ENCODE measurements around the gene PNMT. TPM values are rescaled to one million over a fixed set of nuclear protein-coding genes. Genes with fewer than 3 reads are reported as not detected.
A peak's percentile ranks its signal among the peaks of the same experiment; 100 is the strongest.

Gene PNMT
- total and polyA plus RNA-seq, 2 of the 13 experiments (the other 11 are each of a cell fraction or from before 2014, with no cell fraction given): 0.25 TPM; not detected in 1

DNA sequence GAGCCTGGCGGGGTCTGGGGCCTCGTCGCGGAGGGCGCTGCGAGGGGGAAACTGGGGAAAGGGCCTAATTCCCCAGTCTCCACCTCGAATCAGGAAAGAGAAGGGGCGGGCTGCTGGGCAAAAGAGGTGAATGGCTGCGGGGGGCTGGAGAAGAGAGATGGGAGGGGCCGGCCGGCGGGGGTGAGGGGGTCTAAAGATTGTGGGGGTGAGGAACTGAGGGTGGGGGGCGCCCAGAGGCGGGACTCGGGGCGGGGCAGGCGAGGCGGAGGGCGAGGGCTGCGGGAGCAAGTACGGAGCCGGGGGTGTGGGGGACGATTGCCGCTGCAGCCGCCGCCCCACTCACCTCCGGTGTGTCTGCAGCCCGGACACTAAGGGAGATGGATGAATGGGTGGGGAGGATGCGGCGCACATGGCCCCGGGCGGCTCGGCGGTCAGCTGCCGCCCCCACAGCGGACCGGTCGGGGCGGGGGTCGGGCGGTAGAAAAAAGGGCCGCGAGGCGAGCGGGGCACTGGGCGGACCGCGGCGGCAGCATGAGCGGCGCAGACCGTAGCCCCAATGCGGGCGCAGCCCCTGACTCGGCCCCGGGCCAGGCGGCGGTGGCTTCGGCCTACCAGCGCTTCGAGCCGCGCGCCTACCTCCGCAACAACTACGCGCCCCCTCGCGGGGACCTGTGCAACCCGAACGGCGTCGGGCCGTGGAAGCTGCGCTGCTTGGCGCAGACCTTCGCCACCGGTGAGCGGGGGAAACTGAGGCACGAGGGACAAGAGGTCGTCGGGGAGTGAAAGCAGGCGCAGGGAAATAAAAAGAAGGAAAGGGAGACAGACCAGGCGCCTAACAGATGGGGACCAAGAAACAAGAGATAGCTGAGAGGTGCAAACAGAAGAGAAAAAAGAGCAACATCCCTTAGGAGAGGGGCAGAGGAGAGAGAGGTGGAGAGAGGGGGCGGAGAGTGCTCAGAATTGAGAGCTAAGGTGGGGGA, at the start of gene PNMT (continued):
- TF ChIP-seq MEF2D (CRISPR knock-in tag; IDR thresholded peaks at IDR 0.05): 0 out of 2 replicates have a peak, but pooled peaks have one; percentile 42
- TF ChIP-seq, protein P1, sequence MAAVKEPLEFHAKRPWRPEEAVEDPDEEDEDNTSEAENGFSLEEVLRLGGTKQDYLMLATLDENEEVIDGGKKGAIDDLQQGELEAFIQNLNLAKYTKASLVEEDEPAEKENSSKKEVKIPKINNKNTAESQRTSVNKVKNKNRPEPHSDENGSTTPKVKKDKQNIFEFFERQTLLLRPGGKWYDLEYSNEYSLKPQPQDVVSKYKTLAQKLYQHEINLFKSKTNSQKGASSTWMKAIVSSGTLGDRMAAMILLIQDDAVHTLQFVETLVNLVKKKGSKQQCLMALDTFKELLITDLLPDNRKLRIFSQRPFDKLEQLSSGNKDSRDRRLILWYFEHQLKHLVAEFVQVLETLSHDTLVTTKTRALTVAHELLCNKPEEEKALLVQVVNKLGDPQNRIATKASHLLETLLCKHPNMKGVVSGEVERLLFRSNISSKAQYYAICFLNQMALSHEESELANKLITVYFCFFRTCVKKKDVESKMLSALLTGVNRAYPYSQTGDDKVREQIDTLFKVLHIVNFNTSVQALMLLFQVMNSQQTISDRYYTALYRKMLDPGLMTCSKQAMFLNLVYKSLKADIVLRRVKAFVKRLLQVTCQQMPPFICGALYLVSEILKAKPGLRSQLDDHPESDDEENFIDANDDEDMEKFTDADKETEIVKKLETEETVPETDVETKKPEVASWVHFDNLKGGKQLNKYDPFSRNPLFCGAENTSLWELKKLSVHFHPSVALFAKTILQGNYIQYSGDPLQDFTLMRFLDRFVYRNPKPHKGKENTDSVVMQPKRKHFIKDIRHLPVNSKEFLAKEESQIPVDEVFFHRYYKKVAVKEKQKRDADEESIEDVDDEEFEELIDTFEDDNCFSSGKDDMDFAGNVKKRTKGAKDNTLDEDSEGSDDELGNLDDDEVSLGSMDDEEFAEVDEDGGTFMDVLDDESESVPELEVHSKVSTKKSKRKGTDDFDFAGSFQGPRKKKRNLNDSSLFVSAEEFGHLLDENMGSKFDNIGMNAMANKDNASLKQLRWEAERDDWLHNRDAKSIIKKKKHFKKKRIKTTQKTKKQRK (IDR thresholded peaks at IDR 0.05; ENCODE audit: low read length): no peak
- TF ChIP-seq, protein P2, sequence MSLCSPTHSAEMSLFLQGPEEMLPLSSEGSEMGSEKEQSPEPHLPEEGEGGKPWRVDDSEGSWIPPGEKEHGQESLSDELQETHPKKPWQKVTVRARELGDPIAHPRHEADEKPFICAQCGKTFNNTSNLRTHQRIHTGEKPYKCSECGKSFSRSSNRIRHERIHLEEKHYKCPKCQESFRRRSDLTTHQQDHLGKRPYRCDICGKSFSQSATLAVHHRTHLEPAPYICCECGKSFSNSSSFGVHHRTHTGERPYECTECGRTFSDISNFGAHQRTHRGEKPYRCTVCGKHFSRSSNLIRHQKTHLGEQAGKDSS (CRISPR knock-in tag; IDR thresholded peaks at IDR 0.05; ENCODE audit: borderline replicate concordance, low read depth): peak; percentile 76; the same call in 1 of the 2 replicates
- TF ChIP-seq, protein P3, sequence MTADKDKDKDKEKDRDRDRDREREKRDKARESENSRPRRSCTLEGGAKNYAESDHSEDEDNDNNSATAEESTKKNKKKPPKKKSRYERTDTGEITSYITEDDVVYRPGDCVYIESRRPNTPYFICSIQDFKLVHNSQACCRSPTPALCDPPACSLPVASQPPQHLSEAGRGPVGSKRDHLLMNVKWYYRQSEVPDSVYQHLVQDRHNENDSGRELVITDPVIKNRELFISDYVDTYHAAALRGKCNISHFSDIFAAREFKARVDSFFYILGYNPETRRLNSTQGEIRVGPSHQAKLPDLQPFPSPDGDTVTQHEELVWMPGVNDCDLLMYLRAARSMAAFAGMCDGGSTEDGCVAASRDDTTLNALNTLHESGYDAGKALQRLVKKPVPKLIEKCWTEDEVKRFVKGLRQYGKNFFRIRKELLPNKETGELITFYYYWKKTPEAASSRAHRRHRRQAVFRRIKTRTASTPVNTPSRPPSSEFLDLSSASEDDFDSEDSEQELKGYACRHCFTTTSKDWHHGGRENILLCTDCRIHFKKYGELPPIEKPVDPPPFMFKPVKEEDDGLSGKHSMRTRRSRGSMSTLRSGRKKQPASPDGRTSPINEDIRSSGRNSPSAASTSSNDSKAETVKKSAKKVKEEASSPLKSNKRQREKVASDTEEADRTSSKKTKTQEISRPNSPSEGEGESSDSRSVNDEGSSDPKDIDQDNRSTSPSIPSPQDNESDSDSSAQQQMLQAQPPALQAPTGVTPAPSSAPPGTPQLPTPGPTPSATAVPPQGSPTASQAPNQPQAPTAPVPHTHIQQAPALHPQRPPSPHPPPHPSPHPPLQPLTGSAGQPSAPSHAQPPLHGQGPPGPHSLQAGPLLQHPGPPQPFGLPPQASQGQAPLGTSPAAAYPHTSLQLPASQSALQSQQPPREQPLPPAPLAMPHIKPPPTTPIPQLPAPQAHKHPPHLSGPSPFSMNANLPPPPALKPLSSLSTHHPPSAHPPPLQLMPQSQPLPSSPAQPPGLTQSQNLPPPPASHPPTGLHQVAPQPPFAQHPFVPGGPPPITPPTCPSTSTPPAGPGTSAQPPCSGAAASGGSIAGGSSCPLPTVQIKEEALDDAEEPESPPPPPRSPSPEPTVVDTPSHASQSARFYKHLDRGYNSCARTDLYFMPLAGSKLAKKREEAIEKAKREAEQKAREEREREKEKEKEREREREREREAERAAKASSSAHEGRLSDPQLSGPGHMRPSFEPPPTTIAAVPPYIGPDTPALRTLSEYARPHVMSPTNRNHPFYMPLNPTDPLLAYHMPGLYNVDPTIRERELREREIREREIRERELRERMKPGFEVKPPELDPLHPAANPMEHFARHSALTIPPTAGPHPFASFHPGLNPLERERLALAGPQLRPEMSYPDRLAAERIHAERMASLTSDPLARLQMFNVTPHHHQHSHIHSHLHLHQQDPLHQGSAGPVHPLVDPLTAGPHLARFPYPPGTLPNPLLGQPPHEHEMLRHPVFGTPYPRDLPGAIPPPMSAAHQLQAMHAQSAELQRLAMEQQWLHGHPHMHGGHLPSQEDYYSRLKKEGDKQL (CRISPR knock-in tag; IDR thresholded peaks at IDR 0.05; ENCODE audit: low read depth): no peak
- TF ChIP-seq ZNF34 (CRISPR knock-in tag; IDR thresholded peaks at IDR 0.05; ENCODE audit: borderline replicate concordance): no peak
- no peak; the same call in 1 of the 2 replicates for TF ChIP-seq ZFP36L1 (CRISPR knock-in tag; IDR thresholded peaks at IDR 0.05)
- no peak for TF ChIP-seq GTF2F1 (IDR thresholded peaks at IDR 0.05; ENCODE audit: low read length)
- peak; percentile 93 for TF ChIP-seq MTA1 (CRISPR knock-in tag; IDR thresholded peaks at IDR 0.05; ENCODE audit: borderline replicate concordance)
- no peak for TF ChIP-seq PHB2 (IDR thresholded peaks at IDR 0.05; ENCODE audit: partially characterized antibody)
- TF ChIP-seq, protein P4, sequence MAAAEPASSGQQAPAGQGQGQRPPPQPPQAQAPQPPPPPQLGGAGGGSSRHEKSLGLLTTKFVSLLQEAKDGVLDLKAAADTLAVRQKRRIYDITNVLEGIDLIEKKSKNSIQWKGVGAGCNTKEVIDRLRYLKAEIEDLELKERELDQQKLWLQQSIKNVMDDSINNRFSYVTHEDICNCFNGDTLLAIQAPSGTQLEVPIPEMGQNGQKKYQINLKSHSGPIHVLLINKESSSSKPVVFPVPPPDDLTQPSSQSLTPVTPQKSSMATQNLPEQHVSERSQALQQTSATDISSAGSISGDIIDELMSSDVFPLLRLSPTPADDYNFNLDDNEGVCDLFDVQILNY (CRISPR knock-in tag; conservative IDR thresholded peaks at IDR 0.05): peak; percentile 40; the same call in 1 of the 2 replicates
- no peak for TF ChIP-seq PAX8 (CRISPR knock-in tag; IDR thresholded peaks at IDR 0.05; ENCODE audit: borderline replicate concordance)
- TF ChIP-seq ZNF530 (CRISPR knock-in tag; IDR thresholded peaks at IDR 0.05; ENCODE audit: low read depth): no peak
- TF ChIP-seq KLF11 (CRISPR knock-in tag; IDR thresholded peaks at IDR 0.05): no peak
- TF ChIP-seq NCOA5 (CRISPR knock-in tag; IDR thresholded peaks at IDR 0.05): no peak
- peak; percentile 88; the same call in 1 of the 2 replicates for TF ChIP-seq ZNF768 (CRISPR knock-in tag; IDR thresholded peaks at IDR 0.05)
- TF ChIP-seq ZNF30 (CRISPR knock-in tag; IDR thresholded peaks at IDR 0.05): no peak
- TF ChIP-seq GTF3A (CRISPR knock-in tag; conservative IDR thresholded peaks at IDR 0.05): peak; percentile 87; the same call in 1 of the 2 replicates
- peak; percentile 77; the same call in 1 of the 2 replicates for TF ChIP-seq ZBTB7A (CRISPR knock-in tag; IDR thresholded peaks at IDR 0.05)
